HL-60 (cell line): ENCODE data around the gene GPR78.

ENCODE experiments used
- DNase-seq, 2 experiments: peaks; one replicate each; pipeline ENCODE4 v3.0.0-alpha.2; 2010 to 2020; ENCODE audit warnings: low read depth in 1 of 2, low spot score in 1 of 2
- H3K27ac ChIP-seq: fragments of 250-450 bp; sonication (Bioruptor Pico); replicated peaks from 2 replicates; pipeline ENCODE4 v1.5.1; 2020; ENCODE audit warnings: mild to moderate bottlenecking, moderate library complexity
- H3K27me3 ChIP-seq: fragments of 250-450 bp; sonication (Bioruptor Pico); 2 replicates; pipeline ENCODE4 v1.5.1; 2021; ENCODE audit warnings: mild to moderate bottlenecking, moderate library complexity; ENCODE audit not compliant: insufficient read depth, poor library complexity, severe bottlenecking
- H3K4me3 ChIP-seq: replicated peaks from 2 replicates; pipeline ENCODE4 v1.5.1; 2011; ENCODE audit warnings: mild to moderate bottlenecking, control low read depth, low read length; ENCODE audit not compliant: insufficient read depth
- CTCF ChIP-seq: IDR thresholded peaks from one replicate; pipeline ENCODE4 v1.5.1; 2011; ENCODE audit warnings: low read length, control low read depth, inconsistent platforms; ENCODE audit not compliant: insufficient read depth
- GABPA ChIP-seq: IDR thresholded peaks from 2 replicates; pipeline ENCODE4 v1.6.1; 2012; ENCODE audit warnings: low read depth
- POLR2AphosphoS5 ChIP-seq: IDR thresholded peaks from 2 replicates; pipeline ENCODE4 v1.6.1; 2012; ENCODE audit warnings: low read depth
- REST ChIP-seq: IDR thresholded peaks from 2 replicates; pipeline ENCODE4 v1.6.1; 2012; ENCODE audit warnings: low read depth; ENCODE audit not compliant: insufficient replicate concordance
- SPI1 ChIP-seq: IDR thresholded peaks from 2 replicates; pipeline ENCODE4 v1.6.1; 2012; ENCODE audit warnings: low read depth, mild to moderate bottlenecking, borderline replicate concordance

GPR78 gene

GRCh38 chr4:8568068-8568668, 12.0 kb upstream of the GPR78 start:
- TF ChIP-seq SPI1, result no peak
- no peak for TF ChIP-seq GABPA
- no peak for TF ChIP-seq POLR2AphosphoS5
- no peak for TF ChIP-seq CTCF
- no peak for TF ChIP-seq REST
- Histone ChIP-seq H3K27ac (no peak overlapping the region), H3K4me3 (no peak overlapping the region), H3K27me3 (no peaks in the 10 kb centered on the region)
- DNase-seq, result no peak

- TF ChIP-seq REST (no peak), GABPA (no peak), POLR2AphosphoS5 (no peak), SPI1 (no peak), CTCF (no peak)
- Histone ChIP-seq H3K27me3 (no peaks in the 10 kb centered on the region), H3K4me3 (no peak overlapping the region), H3K27ac (no peak overlapping the region)
- DNase-seq, result no peak
Measured at GRCh38 chr4:8570201-8570600, 10.0 kb upstream of the GPR78 start.

- no peaks in the 10 kb centered on the region for H3K27me3 ChIP-seq
- no peak overlapping the region for H3K27ac ChIP-seq
- no peak for DNase-seq
- no peak overlapping the region for H3K4me3 ChIP-seq
- TF ChIP-seq CTCF (no peak), GABPA (no peak), SPI1 (no peak), POLR2AphosphoS5 (no peak), REST (no peak)
Measured at GRCh38 chr4:8571702-8572685, 8.2 kb upstream of the GPR78 start.
